Parathyroid adenoma (tissue), 2 donors: ENCODE data around the gene NEDD4.

Experiments
- H2AFZ ChIP-seq: fragments of 300-600 bp; sonication (generic); one replicate; pipeline ENCODE4 v1.7.0; 2017; ENCODE audit warnings: antibody characterized with exemption, mild to moderate bottlenecking
- H3K27ac ChIP-seq: fragments of 300-600 bp; sonication (generic); one replicate; pipeline ENCODE4 v1.7.0; 2017
- H3K27me3 ChIP-seq: fragments of 300-600 bp; sonication (generic); one replicate; pipeline ENCODE4 v1.7.0; 2017; ENCODE audit warnings: low read length; ENCODE audit not compliant: control insufficient read depth, insufficient read depth
- H3K36me3 ChIP-seq: fragments of 300-600 bp; sonication (generic); one replicate; pipeline ENCODE4 v1.7.0; 2017; ENCODE audit warnings: low read length; ENCODE audit not compliant: control insufficient read depth, insufficient read depth
- H3K4me1 ChIP-seq: fragments of 300-600 bp; sonication (generic); one replicate; pipeline ENCODE4 v1.7.0; 2017; ENCODE audit warnings: control low read depth
- H3K4me2 ChIP-seq: fragments of 300-600 bp; sonication (generic); one replicate; pipeline ENCODE4 v1.7.0; 2017; ENCODE audit warnings: low read length
- H3K4me3 ChIP-seq: fragments of 300-600 bp; sonication (generic); one replicate; pipeline ENCODE4 v1.7.0; 2017; ENCODE audit warnings: low read depth, low read length
- H3K79me2 ChIP-seq: fragments of 300-600 bp; sonication (generic); one replicate; pipeline ENCODE4 v1.7.0; 2017; ENCODE audit warnings: control low read depth
- H3K9ac ChIP-seq: fragments of 300-600 bp; sonication (generic); one replicate; pipeline ENCODE4 v1.7.0; 2017; ENCODE audit warnings: mild to moderate bottlenecking
- H3K9me3 ChIP-seq: fragments of 300-600 bp; sonication (generic); one replicate; pipeline ENCODE4 v1.7.0; 2017; ENCODE audit warnings: low read length; ENCODE audit not compliant: control insufficient read depth
- TF ChIP-seq, protein P1 (sequence below): fragments of 300-600 bp; sonication (generic); IDR thresholded peaks from one replicate; pipeline ENCODE4 v1.7.0; 2017; ENCODE audit warnings: antibody characterized with exemption, mild to moderate bottlenecking
- donor health status: primary hyperparathyroidism.

Gene NEDD4

DNA sequence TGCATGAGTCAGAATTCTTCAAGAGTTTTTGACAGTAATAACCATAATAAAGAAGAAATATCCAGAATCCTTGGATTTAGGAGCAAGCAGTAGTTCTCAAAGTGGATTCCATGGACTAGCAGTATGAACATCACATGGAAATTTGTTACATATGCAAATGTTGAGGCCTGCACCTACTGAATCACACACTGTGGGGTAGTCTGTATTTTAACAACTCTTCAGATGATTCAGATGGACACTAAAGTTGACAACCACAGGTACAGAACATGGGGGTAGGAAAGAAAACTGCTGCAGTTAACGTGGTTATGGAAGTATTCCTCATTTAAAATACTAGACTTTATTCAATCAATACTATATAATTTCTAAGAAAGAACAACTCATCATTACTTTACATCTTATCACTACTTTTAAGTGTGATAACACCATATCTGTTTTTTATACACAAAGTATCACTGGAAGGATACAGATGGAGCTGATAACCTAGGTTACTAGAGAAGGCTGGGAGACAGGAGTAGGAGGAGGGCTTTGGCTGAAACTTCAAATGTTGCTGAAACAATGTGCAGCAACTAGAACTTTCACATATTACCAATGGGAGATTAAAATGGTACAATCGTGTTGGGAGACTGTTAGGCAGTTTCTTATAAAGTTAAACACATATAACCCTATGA lies 11.7 kb downstream of the NEDD4 start:
- H3K36me3 ChIP-seq: no peaks in the 10 kb centered on the region
- TF ChIP-seq, protein P1, sequence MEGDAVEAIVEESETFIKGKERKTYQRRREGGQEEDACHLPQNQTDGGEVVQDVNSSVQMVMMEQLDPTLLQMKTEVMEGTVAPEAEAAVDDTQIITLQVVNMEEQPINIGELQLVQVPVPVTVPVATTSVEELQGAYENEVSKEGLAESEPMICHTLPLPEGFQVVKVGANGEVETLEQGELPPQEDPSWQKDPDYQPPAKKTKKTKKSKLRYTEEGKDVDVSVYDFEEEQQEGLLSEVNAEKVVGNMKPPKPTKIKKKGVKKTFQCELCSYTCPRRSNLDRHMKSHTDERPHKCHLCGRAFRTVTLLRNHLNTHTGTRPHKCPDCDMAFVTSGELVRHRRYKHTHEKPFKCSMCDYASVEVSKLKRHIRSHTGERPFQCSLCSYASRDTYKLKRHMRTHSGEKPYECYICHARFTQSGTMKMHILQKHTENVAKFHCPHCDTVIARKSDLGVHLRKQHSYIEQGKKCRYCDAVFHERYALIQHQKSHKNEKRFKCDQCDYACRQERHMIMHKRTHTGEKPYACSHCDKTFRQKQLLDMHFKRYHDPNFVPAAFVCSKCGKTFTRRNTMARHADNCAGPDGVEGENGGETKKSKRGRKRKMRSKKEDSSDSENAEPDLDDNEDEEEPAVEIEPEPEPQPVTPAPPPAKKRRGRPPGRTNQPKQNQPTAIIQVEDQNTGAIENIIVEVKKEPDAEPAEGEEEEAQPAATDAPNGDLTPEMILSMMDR: no peak
- no peak overlapping the region for H3K9ac ChIP-seq
- no peak overlapping the region for H3K27ac ChIP-seq
- H3K4me1 ChIP-seq: no peaks in the 10 kb centered on the region
- no peaks in the 10 kb centered on the region for H3K79me2 ChIP-seq
- no peaks in the 10 kb centered on the region for H3K9me3 ChIP-seq
- H2AFZ ChIP-seq: no peak overlapping the region
- no peak overlapping the region for H3K4me2 ChIP-seq
- no peaks in the 10 kb centered on the region for H3K27me3 ChIP-seq
- H3K4me3 ChIP-seq: no peak overlapping the region

DNA sequence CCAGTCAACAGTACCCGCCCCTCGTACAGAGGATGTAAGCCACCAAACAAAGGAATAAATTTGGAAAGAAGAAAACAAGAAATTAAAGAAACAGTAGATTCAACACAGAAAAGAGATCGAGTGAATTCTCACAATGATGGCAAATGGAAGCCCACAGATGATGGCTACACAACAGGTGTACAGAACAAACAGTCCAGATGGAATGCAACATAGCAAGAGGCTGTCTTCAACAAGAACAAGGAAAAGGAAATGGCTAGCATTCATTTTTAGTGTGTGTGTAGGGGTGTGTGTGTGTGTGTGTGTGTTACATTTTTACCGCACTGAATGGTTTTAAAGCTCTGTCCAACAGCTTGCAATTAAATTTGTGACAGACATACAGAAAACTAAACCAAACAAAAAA lies 12.9 kb downstream of the NEDD4 start:
- H3K79me2 ChIP-seq: no peaks in the 10 kb centered on the region
- H3K27ac ChIP-seq: no peak overlapping the region
- no peak overlapping the region for H2AFZ ChIP-seq
- TF ChIP-seq, protein P1: no peak
- no peaks in the 10 kb centered on the region for H3K36me3 ChIP-seq
- H3K27me3 ChIP-seq: no peaks in the 10 kb centered on the region
- no peak overlapping the region for H3K4me3 ChIP-seq
- H3K4me2 ChIP-seq: no peak overlapping the region
- no peak overlapping the region for H3K9ac ChIP-seq
- H3K4me1 ChIP-seq: no peaks in the 10 kb centered on the region
- no peaks in the 10 kb centered on the region for H3K9me3 ChIP-seq

DNA sequence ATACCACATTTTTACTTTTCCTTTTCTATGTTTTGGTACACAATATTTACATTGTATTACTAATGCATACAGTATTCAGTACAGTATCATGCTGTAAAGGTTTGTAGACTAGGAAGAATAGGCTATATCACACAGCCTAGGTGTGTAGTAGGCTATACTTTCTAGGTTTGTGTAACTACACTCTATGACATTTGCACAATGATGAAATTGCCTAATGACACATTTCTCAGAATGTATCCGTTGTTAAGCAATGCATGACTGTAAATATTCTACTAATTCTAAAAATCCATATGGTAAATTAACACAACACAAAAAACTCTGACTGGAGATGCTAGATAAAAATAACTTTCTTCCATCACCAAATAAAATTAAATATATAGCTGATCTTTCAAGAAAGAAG lies 16.2 kb downstream of the NEDD4 start:
- H3K36me3 ChIP-seq: no peaks in the 10 kb centered on the region
- no peak overlapping the region for H3K27ac ChIP-seq
- H3K4me1 ChIP-seq: no peaks in the 10 kb centered on the region
- no peak overlapping the region for H3K4me3 ChIP-seq
- no peak overlapping the region for H3K9ac ChIP-seq
- no peaks in the 10 kb centered on the region for H3K9me3 ChIP-seq
- no peak overlapping the region for H2AFZ ChIP-seq
- no peaks in the 10 kb centered on the region for H3K27me3 ChIP-seq
- TF ChIP-seq, protein P1: no peak
- no peaks in the 10 kb centered on the region for H3K79me2 ChIP-seq
- no peak overlapping the region for H3K4me2 ChIP-seq

DNA sequence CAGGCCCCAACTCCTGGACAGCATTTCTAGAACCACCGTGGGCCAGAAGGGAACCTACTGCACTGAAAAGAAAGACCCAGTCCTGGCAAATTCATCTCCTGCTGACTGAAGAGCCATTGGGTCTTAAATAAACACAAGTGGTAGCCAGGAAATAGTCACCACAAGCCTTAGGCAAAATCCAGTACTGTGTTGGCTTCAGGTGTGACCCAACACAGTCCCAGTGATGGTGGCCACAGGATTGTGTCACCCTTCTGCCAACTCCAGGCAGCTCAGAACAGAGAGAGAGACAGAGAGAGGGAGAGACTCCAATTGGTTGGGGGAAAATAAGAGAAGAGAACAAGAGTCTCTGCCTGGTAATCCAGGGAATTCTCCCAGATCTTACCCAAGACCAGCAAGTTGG lies 23.1 kb downstream of the NEDD4 start:
- H3K4me1 ChIP-seq: no peaks in the 10 kb centered on the region
- H3K36me3 ChIP-seq: no peaks in the 10 kb centered on the region
- H2AFZ ChIP-seq: no peak overlapping the region
- no peak overlapping the region for H3K27ac ChIP-seq
- TF ChIP-seq, protein P1: no peak
- no peak overlapping the region for H3K4me3 ChIP-seq
- H3K9ac ChIP-seq: no peak overlapping the region
- no peaks in the 10 kb centered on the region for H3K9me3 ChIP-seq
- H3K4me2 ChIP-seq: no peak overlapping the region
- no peaks in the 10 kb centered on the region for H3K27me3 ChIP-seq
- H3K79me2 ChIP-seq: no peaks in the 10 kb centered on the region

DNA sequence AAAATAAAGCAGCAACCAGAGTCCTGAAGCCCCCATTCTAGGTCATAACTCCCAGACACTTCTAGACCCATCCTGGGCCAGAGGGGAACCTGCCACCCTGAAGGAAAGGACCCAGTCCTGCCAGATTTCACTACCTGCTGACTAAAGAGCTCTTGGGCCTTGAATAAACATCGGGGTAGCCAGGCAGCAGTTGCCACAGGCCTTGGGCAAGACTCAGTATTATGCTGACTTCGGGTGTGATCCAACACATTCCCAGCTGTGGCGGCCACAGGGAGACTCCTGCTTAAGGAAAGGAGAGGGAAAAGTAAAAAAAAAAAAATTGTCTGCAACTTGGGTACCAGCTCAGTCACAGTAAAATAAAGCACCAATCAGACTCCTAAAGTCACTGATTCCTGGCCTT lies 23.8 kb downstream of the NEDD4 start:
- Histone ChIP-seq H3K9ac (no peak overlapping the region), H3K9me3 (no peaks in the 10 kb centered on the region), H3K4me1 (no peaks in the 10 kb centered on the region), H3K27ac (no peak overlapping the region), H3K4me3 (no peak overlapping the region), H3K36me3 (no peaks in the 10 kb centered on the region), H2AFZ (no peak overlapping the region), H3K27me3 (no peaks in the 10 kb centered on the region), H3K79me2 (no peaks in the 10 kb centered on the region), H3K4me2 (no peak overlapping the region)
- TF ChIP-seq, protein P1: no peak
